IMR-90 (cell line): Measurements from ENCODE around the gene HYOU1. TPM values are rescaled to one million over a fixed set of nuclear protein-coding genes. Genes with fewer than 3 reads are reported as not detected.

ENCODE experiments used
- ATAC-seq: fragments of 200-7000 bp; cut with Tn5 transposase; 2 replicates; pipeline ENCODE4 v1.9.1; 2020; ENCODE audit warnings: low read depth, mild to moderate bottlenecking, moderate library complexity
- BruUV-seq: library from RNA; stranded (reverse); fragments of 400-500 nt; replicated peaks from 2 replicates; lab custom pipeline; 2021; lab: Mats Ljungman, UMichigan
- CTCF ChIA-PET: fragments of 300-600 bp; formaldehyde crosslinking; extraction: SDS; loops from one replicate; lab custom pipeline; 2021; ENCODE audit warnings: antibody characterized with exemption; lab: Yijun Ruan, JAX
- POLR2A ChIA-PET: fragments of 300-600 bp; sonication (Branson Sonifier 250); formaldehyde crosslinking; loops from one replicate; lab custom pipeline; 2022; ENCODE audit warnings: antibody characterized with exemption; ENCODE audit not compliant: unreplicated experiment; lab: Charles Lee
- DNase-seq: peaks from one replicate; pipeline ENCODE4 v3.0.0; 2013
- H2AFZ ChIP-seq: replicated peaks from 2 replicates; pipeline ENCODE3; 2013; ENCODE audit warnings: low read length, mild to moderate bottlenecking; ENCODE audit not compliant: poor library complexity
- H2AK5ac ChIP-seq: 2 replicates; pipeline ENCODE4 v1.6.1; 2013; ENCODE audit warnings: low read depth, low read length, inconsistent platforms
- H2AK9ac ChIP-seq: replicated peaks from 2 replicates; pipeline ENCODE3; 2013; ENCODE audit warnings: mild to moderate bottlenecking, low read depth, low read length, moderate library complexity; ENCODE audit not compliant: poor library complexity
- H2BK120ac ChIP-seq: 2 replicates; pipeline ENCODE4 v1.6.1; 2013; ENCODE audit warnings: low read depth, low read length, inconsistent platforms
- H2BK15ac ChIP-seq: 3 replicates; pipeline ENCODE4 v1.6.1; 2013; ENCODE audit warnings: low read depth, low read length, inconsistent platforms
- H2BK20ac ChIP-seq: 2 replicates; pipeline ENCODE4 v1.6.1; 2013; ENCODE audit warnings: low read depth, mild to moderate bottlenecking, inconsistent platforms, low read length, moderate library complexity
- H2BK5ac ChIP-seq: 2 replicates; pipeline ENCODE4 v1.6.1; 2013; ENCODE audit warnings: mild to moderate bottlenecking, low read depth, low read length, inconsistent platforms; ENCODE audit not compliant: poor library complexity, severe bottlenecking
- H3K14ac ChIP-seq: replicated peaks from 2 replicates; pipeline ENCODE4 v1.6.1; 2013; ENCODE audit warnings: low read depth, low read length, inconsistent platforms
- H3K18ac ChIP-seq: 2 replicates; pipeline ENCODE4 v1.6.1; 2013; ENCODE audit warnings: low read depth, low read length, control low read depth
- H3K23ac ChIP-seq: 2 replicates; pipeline ENCODE4 v1.6.1; 2013; ENCODE audit warnings: low read depth, low read length, inconsistent platforms
- H3K27ac ChIP-seq: 2 replicates; pipeline ENCODE4 v1.5.1; 2013; ENCODE audit warnings: mild to moderate bottlenecking, control low read depth, low read length; ENCODE audit not compliant: insufficient read depth
- H3K27me3 ChIP-seq: 2 replicates; pipeline ENCODE4 v1.6.1; 2013; ENCODE audit warnings: low read length; ENCODE audit not compliant: control insufficient read depth, insufficient read depth
- H3K36me3 ChIP-seq: 2 replicates; pipeline ENCODE4 v1.6.1; 2013; ENCODE audit warnings: low read length, mixed read lengths; ENCODE audit not compliant: control insufficient read depth, insufficient read depth
- H3K4ac ChIP-seq: 2 replicates; pipeline ENCODE4 v1.6.1; 2013; ENCODE audit warnings: low read depth, low read length, inconsistent platforms
- H3K4me1 ChIP-seq: 2 replicates; pipeline ENCODE4 v1.6.1; 2013; ENCODE audit warnings: low read length, mixed read lengths; ENCODE audit not compliant: control insufficient read depth, insufficient read depth
- H3K4me2 ChIP-seq: 2 replicates; pipeline ENCODE4 v1.6.1; 2013; ENCODE audit warnings: low read depth, mild to moderate bottlenecking, control low read depth, low read length, moderate library complexity
- H3K4me3 ChIP-seq: 2 replicates; pipeline ENCODE4 v1.5.1; 2013; ENCODE audit warnings: low read depth, mild to moderate bottlenecking, control low read depth, low read length, moderate library complexity; ENCODE audit not compliant: insufficient read depth
- H3K56ac ChIP-seq: 2 replicates; pipeline ENCODE4 v1.6.1; 2013; ENCODE audit warnings: low read length, inconsistent platforms; ENCODE audit not compliant: insufficient read depth; ENCODE audit errors: extremely low read depth
- H3K79me1 ChIP-seq, 2 experiments: 2 replicates each; pipeline ENCODE4 v1.6.1; 2013; ENCODE audit warnings: low read length in 2 of 2, inconsistent platforms in 1 of 2, low read depth in 1 of 2
- H3K9ac ChIP-seq: 2 replicates; pipeline ENCODE4 v1.6.1; 2013; ENCODE audit warnings: low read depth, low read length, control low read depth
- H3K9me1 ChIP-seq: 2 replicates; pipeline ENCODE4 v1.6.1; 2013; ENCODE audit warnings: low read length, inconsistent platforms; ENCODE audit not compliant: insufficient read depth
- H3K9me3 ChIP-seq: 2 replicates; pipeline ENCODE4 v1.6.1; 2013; ENCODE audit warnings: low read length; ENCODE audit not compliant: control insufficient read depth, insufficient read depth
- H4K20me1 ChIP-seq: 2 replicates; pipeline ENCODE4 v1.6.1; 2013; ENCODE audit warnings: low read length, inconsistent platforms; ENCODE audit not compliant: insufficient read depth
- H4K5ac ChIP-seq: 2 replicates; pipeline ENCODE4 v1.6.1; 2013; ENCODE audit warnings: mild to moderate bottlenecking, low read depth, low read length, control low read depth
- H4K8ac ChIP-seq, 2 experiments: 2 replicates each; pipeline ENCODE4 v1.6.1; 2013; ENCODE audit warnings: low read depth in 2 of 2, low read length in 2 of 2, control low read depth in 1 of 2, inconsistent platforms in 1 of 2
- H4K91ac ChIP-seq: 2 replicates; pipeline ENCODE4 v1.6.1; 2013; ENCODE audit warnings: low read depth, low read length, inconsistent platforms; ENCODE audit not compliant: insufficient read depth
- CTCF ChIP-seq: conservative IDR thresholded peaks from 2 replicates; pipeline ENCODE4 v1.5.1; 2012; ENCODE audit warnings: mild to moderate bottlenecking, low read depth, low read length, improper control_type of control experiment
- ELK1 ChIP-seq: fragments of 150-350 bp; IDR thresholded peaks from 2 replicates; pipeline ENCODE4 v1.6.1; 2016; ENCODE audit warnings: low read depth, mild to moderate bottlenecking, low read length, moderate library complexity, borderline replicate concordance
- FOS ChIP-seq: fragments of 150-350 bp; IDR thresholded peaks from 2 replicates; pipeline ENCODE4 v1.6.1; 2016; ENCODE audit warnings: low read depth, low read length
- WGBS, 2 experiments: methylation state at CpG; one replicate each; pipeline versions ENCODE4 v1.1.5 to v1.1.7; 2013; ENCODE audit warnings: missing lambda C conversion rate in 2 of 2; ENCODE audit not compliant: insufficient read length in 1 of 2; ENCODE audit errors: extremely low coverage in 2 of 2; 5-methylcytosine and 5-hydroxymethylcytosine counted together
- dilution Hi-C: fragments of 300-500 bp; cut with HindIII; formaldehyde crosslinking; loops from one replicate; pipeline ENCODE4 v1.14.3; 2018; ENCODE audit warnings: low sequenced_read_pairs; ENCODE audit not compliant: unreplicated experiment
- in situ Hi-C: fragments of 300-500 bp; cut with MboI; formaldehyde crosslinking; loops from 3 replicates; pipeline ENCODE4 v1.14.3; 2019; ENCODE audit warnings: low sequenced_read_pairs, inconsistent platforms, mixed read lengths
- intact Hi-C: fragments of 100-400 bp; cut with micrococcal nuclease; formaldehyde crosslinking; loops from 2 replicates; pipeline ENCODE4 v1.10.0; 2022
- polyA plus RNA-seq, 3 experiments: library from polyadenylated mRNA; depleted of rRNA; stranded (reverse); fragments of >200 nt; gene quantifications; 2 replicates each; pipeline ENCODE4 v1.2.3, GENCODE V29; 2012; ENCODE audit warnings: low replicate concordance in 1 of 3
- total RNA-seq: library from RNA; depleted of rRNA; stranded (reverse); fragments of >200 nt; gene quantifications from 2 replicates; pipeline ENCODE4 v1.2.3, GENCODE V29; 2012

HYOU1 gene
- total and polyA plus RNA-seq, 2 of the 4 experiments (the other 2 are of a cell fraction): 117 to 181 TPM

DNA sequence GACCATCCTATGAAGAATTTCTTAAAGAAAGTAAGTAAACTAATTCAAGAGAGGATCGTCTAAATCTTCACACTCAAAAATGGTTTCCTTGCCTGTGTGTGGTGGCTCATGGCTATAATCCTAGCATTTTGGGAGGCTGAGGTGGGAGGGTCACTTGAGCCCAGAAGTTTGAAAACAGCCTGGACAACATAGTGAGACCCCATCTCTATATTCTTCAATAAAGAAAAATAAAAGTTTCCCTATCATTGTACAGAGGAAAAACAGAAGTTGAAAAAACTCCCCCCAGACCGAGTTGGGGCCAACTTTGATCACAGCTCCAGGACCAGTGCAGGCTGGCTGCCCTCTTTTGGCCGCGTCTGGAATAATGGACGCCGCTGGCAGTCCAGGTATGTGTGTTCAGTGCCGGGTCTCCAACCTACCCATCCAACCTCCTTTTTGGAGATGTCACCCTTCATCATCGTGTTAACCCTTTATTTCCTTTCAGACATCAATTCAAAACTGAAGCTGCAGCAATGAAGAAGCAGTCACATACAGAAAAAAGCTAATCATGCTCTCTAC, 41.9 kb downstream of the HYOU1 start:
- H3K9ac ChIP-seq: no peak overlapping the region
- peaks cover 3% of the 10 kb centered on the region; the same call in 1 of the 2 replicates for H3K9me1 ChIP-seq
- H3K23ac ChIP-seq: no peak overlapping the region
- H4K20me1 ChIP-seq: peaks cover 36% of the 10 kb centered on the region
- H3K27me3 ChIP-seq: no peaks in the 10 kb centered on the region
- H3K4me3 ChIP-seq: no peak overlapping the region
- DNase-seq (no peak), ATAC-seq (no peak)
- H2BK120ac ChIP-seq: no peak overlapping the region
- no peak overlapping the region for H3K18ac ChIP-seq
- TF ChIP-seq FOS (no peak), CTCF (0 out of 2 replicates have a peak, but pooled peaks have one; percentile 7), ELK1 (no peak)
- no peak overlapping the region for H4K5ac ChIP-seq
- POLR2A ChIA-PET: interaction anchor here (0.6 kb wide), 1 partner anchor 456 kb away, joined by 8 read pairs; no protein-coding TSS in a partner anchor
- H2BK15ac ChIP-seq: no peak overlapping the region
- no peak overlapping the region for H2AK5ac ChIP-seq
- H3K56ac ChIP-seq: no peak overlapping the region
- no TSS peak for BruUV-seq
- peaks cover 5% of the 10 kb centered on the region for H3K4me1 ChIP-seq
- no peak overlapping the region for H4K91ac ChIP-seq
- intact Hi-C loops (no loop called here), dilution Hi-C loops (no loop called here), in situ Hi-C loops (no loop called here)
- H3K79me1 ChIP-seq: peaks cover 15 to 54% of the 10 kb centered on the region in 2 experiments; a peak in 3 of 4 replicates
- H4K8ac ChIP-seq: no peak overlapping the region
- no peak overlapping the region for H2BK5ac ChIP-seq
- CTCF ChIA-PET: no interaction called here
- H3K9me3 ChIP-seq: no peaks in the 10 kb centered on the region
- peaks cover 44% of the 10 kb centered on the region for H3K36me3 ChIP-seq
- H2AFZ ChIP-seq: no peak overlapping the region
- no peak overlapping the region for H3K4me2 ChIP-seq
- no peak overlapping the region for H2AK9ac ChIP-seq
- H3K4ac ChIP-seq: no peak overlapping the region
- 60% methylated on average over 2 of the region's 8 CpGs; no CpG with 5 or more reads in 1 of the 2 experiments for WGBS, 2 experiments
- H3K14ac ChIP-seq: no peak overlapping the region
- no peak overlapping the region for H2BK20ac ChIP-seq
- no peak overlapping the region for H3K27ac ChIP-seq
